Stomach (tissue), 9 donors: Measurements from ENCODE around the gene ACVRL1. TPM values are rescaled to one million over a fixed set of nuclear protein-coding genes. Genes with fewer than 3 reads are reported as not detected.

Experiments
- DNase-seq, 2 donors: peaks; one replicate each; pipeline versions ENCODE4 v3.0.0 to v3.0.0-alpha.2; 2013 to 2019
- H3K27ac ChIP-seq, 5 donors: fragments of 200-600 bp in 4 of 5; sonication (generic) in 4 of 5; one replicate each; pipeline ENCODE4 v1.5.1; 2013 to 2019; ENCODE audit warnings: mild to moderate bottlenecking in 1 of 5, moderate library complexity in 1 of 5
- H3K27me3 ChIP-seq, 3 donors: fragments of 200-600 bp; sonication (generic); one replicate each; pipeline ENCODE4 v1.5.1; 2017 to 2019; ENCODE audit warnings: mixed run types in 1 of 3
- H3K36me3 ChIP-seq, 4 donors: fragments of 200-600 bp; sonication (generic); 1 replicate in 3 of 4; 2 replicates in 1 of 4; pipeline ENCODE4 v1.5.1; 2016 to 2019
- H3K4me1 ChIP-seq, 4 donors: fragments of 200-600 bp; sonication (generic); one replicate each; pipeline ENCODE4 v1.5.1; 2016 to 2019
- H3K4me3 ChIP-seq, 4 donors: fragments of 200-600 bp; sonication (generic) in 3 of 4; one replicate each; pipeline ENCODE4 v1.5.1; 2016 to 2019; ENCODE audit warnings: mild to moderate bottlenecking in 1 of 4
- H3K9me3 ChIP-seq, 4 donors: fragments of 200-600 bp; sonication (generic); one replicate each; pipeline ENCODE4 v1.5.1; 2016 to 2019
- CTCF ChIP-seq, 7 experiments: fragments of 450-650 bp in 4 of 7; fragments of 200-600 bp in 3 of 7; sonication (generic) in 3 of 7; IDR thresholded peaks; one replicate each; pipeline ENCODE4 v1.5.1; 2016 to 2019; ENCODE audit warnings: antibody characterized with exemption in 7 of 7, control low read depth in 2 of 7, mild to moderate bottlenecking in 1 of 7
- EP300 ChIP-seq: sonication (generic); formaldehyde crosslinking; IDR thresholded peaks from one replicate; pipeline ENCODE4 v1.6.1; 2017; ENCODE audit warnings: antibody characterized with exemption
- POLR2A ChIP-seq, 4 donors: fragments of 450-650 bp; IDR thresholded peaks; one replicate each; pipeline ENCODE4 v1.6.1; 2016; ENCODE audit warnings: antibody characterized with exemption in 4 of 4, control low read depth in 2 of 4, mild to moderate bottlenecking in 1 of 4, moderate library complexity in 1 of 4
- POLR2AphosphoS5 ChIP-seq, 3 donors: sonication (generic); formaldehyde crosslinking; IDR thresholded peaks; one replicate each; pipeline ENCODE4 v1.6.1; 2016; ENCODE audit warnings: antibody characterized with exemption in 3 of 3
- WGBS, 5 donors: extraction: QIAGEN DNeasy Blood & Tissue Kit in 3 of 5; methylation state at CpG; one replicate each; pipeline versions ENCODE4 v1.1.5 to v1.1.7; 2013 to 2018; 5-methylcytosine and 5-hydroxymethylcytosine counted together
- intact Hi-C: fragments of 100-400 bp; cut with DNase I; formaldehyde crosslinking; loops from one replicate; pipeline ENCODE4 v1.15.1; 2023; ENCODE audit warnings: low total_unique reads
- polyA plus RNA-seq, 3 donors: library from polyadenylated mRNA; stranded (reverse); fragments of 200-250 nt; gene quantifications; one replicate each; pipeline ENCODE4 v1.2.3, GENCODE V29; 2013
- total RNA-seq, 5 donors: library from RNA; depleted of rRNA; stranded (reverse); fragments of >200 nt; gene quantifications; one replicate each; pipeline versions ENCODE4 v1.1.0 to v1.2.3, GENCODE V29; 2014 to 2016
- donor health status: healthy with polysubstance abuse.
- donor health status: Bipolar disorder and iron deficiency.
- donor health status: healthy.

ACVRL1 gene
- total and polyA plus RNA-seq, 8 donors, result 11.0 to 117 (median 45.4) TPM

- H3K4me1 ChIP-seq, result peaks cover 17 to 43% (median 28%) of the 10 kb centered on the region in 4 donors
- H3K4me3 ChIP-seq, result peak overlapping the region; percentile 43 to 57 (median 50)
- TF ChIP-seq CTCF (IDR thresholded peaks at IDR 0.05) (no peak), POLR2A (IDR thresholded peaks at IDR 0.05) (no peak), POLR2AphosphoS5 (IDR thresholded peaks at IDR 0.05) (no peak), EP300 (no peak)
- no peaks in the 10 kb centered on the region for H3K36me3 ChIP-seq
- 36 to 47% (median 39%) methylated on average over 17 to 23 of the region's 23 CpGs for WGBS, 5 donors
- H3K27me3 ChIP-seq, result peaks cover 0 to 51% (median 19%) of the 10 kb centered on the region in 3 donors
- H3K9me3 ChIP-seq, result no peaks in the 10 kb centered on the region
- peak in 1 of 2 donors; percentile 60 for DNase-seq
- H3K27ac ChIP-seq, result peak overlapping the region; percentile 81 to 91 (median 87)
- intact Hi-C loops, result no loop called here
These were observed 748 bp upstream of the ACVRL1 start for GRCh38 chr12:51906430-51907082.

DNA sequence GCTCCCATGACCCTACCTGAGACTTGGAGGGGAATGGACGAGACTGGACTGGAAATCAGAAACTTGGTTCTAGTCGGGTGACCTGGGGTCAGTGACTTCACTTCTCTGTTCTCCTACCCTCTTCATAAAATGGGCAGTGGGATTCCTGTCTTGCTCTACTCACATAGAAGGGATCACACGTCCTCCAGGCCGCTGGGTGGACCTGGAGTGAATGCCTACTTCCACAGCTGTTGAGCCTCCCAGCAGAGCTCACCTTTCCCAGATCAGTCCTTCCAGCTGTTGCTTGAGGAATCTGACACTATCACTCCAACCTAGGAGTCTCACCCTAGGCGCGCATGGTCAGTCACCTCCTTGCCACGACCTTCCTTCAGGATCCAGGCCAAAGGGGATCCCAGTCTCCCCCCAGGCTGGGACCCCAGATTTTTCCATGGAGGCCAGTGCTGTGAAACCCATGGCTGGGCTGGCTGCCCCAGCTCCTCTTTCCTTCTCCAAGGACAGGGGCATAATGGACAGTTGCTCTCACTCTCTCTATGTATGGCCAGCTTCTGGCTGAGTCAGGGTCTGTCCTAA is 637 bp downstream of the ACVRL1 start:
- 61 to 78% (median 71%) methylated on average over 2 to 7 of the region's 7 CpGs for WGBS, 5 donors

GRCh38 chr12:51908876-51909592 is 1.7 kb downstream of the ACVRL1 start:
- Histone ChIP-seq H3K4me3 (peak overlapping the region in 2 of 4 donors; percentile 47 to 53), H3K9me3 (no peaks in the 10 kb centered on the region), H3K4me1 (peaks cover 26 to 68% (median 52%) of the 10 kb centered on the region in 4 donors), H3K27ac (peak overlapping the region in 3 of 5 donors; percentile 25 to 91 (median 90)), H3K27me3 (peaks cover 0 to 67% (median 19%) of the 10 kb centered on the region in 3 donors), H3K36me3 (no peaks in the 10 kb centered on the region)
- 64 to 81% (median 67%) methylated on average over 9 of the region's 9 CpGs for WGBS, 5 donors
- TF ChIP-seq POLR2AphosphoS5 (IDR thresholded peaks at IDR 0.05) (no peak), CTCF (IDR thresholded peaks at IDR 0.05) (no peak), POLR2A (IDR thresholded peaks at IDR 0.05) (no peak), EP300 (no peak)
- intact Hi-C loops, result no loop called here
- DNase-seq, result no peak

More for the DNA sequence above, 637 bp downstream of the ACVRL1 start:
- Histone ChIP-seq H3K4me1 (peaks cover 19 to 57% (median 41%) of the 10 kb centered on the region in 4 donors), H3K4me3 (peak overlapping the region; percentile 43 to 57 (median 50)), H3K27ac (peak overlapping the region; percentile 81 to 91 (median 87)), H3K9me3 (no peaks in the 10 kb centered on the region), H3K27me3 (peaks cover 0 to 59% (median 19%) of the 10 kb centered on the region in 3 donors), H3K36me3 (no peaks in the 10 kb centered on the region)
- DNase-seq, result no peak
- intact Hi-C loops, result no loop called here
- TF ChIP-seq POLR2AphosphoS5 (IDR thresholded peaks at IDR 0.05) (no peak), CTCF (IDR thresholded peaks at IDR 0.05) (no peak), EP300 (no peak), POLR2A (IDR thresholded peaks at IDR 0.05) (no peak)

DNA sequence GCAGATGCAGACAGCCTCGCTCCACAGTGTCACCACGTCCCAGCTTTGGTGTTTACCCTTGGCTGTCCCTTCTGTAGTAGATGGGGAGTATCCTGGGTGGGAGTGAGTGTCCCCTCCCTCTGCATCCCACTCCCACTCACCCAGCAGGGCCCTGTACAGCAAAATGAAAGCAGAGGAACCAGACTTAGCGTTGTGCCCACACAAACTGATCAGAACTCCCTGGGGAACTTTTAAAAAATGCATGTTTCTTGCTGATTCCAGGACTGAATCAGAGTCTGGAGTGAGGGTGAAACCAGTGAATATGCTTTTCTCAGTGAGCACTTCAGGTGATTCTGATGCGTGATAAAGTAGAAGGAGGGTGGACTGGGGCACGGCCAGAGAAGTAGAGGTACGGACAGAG is 2.9 kb downstream of the ACVRL1 start:
- intact Hi-C loops, result no loop called here
- WGBS, 5 donors, result 66 to 85% (median 84%) methylated on average over 6 of the region's 6 CpGs
- Histone ChIP-seq H3K36me3 (peaks cover 0 to 5% (median 4%) of the 10 kb centered on the region in 4 donors), H3K27me3 (peaks cover 0 to 68% (median 19%) of the 10 kb centered on the region in 3 donors), H3K9me3 (no peaks in the 10 kb centered on the region), H3K27ac (peak overlapping the region in 4 of 5 donors; percentile 43 to 91 (median 56)), H3K4me3 (peak overlapping the region in 2 of 4 donors; percentile 2 to 20), H3K4me1 (peaks cover 20 to 65% (median 54%) of the 10 kb centered on the region in 4 donors)
- no peak for TF ChIP-seq POLR2AphosphoS5 (IDR thresholded peaks at IDR 0.05)
- no peak for TF ChIP-seq POLR2A (IDR thresholded peaks at IDR 0.05)
- TF ChIP-seq EP300, result no peak
- TF ChIP-seq CTCF (IDR thresholded peaks at IDR 0.05), result no peak
- DNase-seq, result no peak
